HG02571 (cell line): ENCODE measurements around the gene TRIO.

Experiments
- ATAC-seq: cut with Tn5 transposase; IDR thresholded peaks from one replicate; pipeline ENCODE4 v1.9.1; 2021; ENCODE audit warnings: mild to moderate bottlenecking, moderate library complexity; ENCODE audit not compliant: unreplicated experiment

TRIO gene

GRCh38 chr5:14219800-14220512, 76.8 kb downstream of the TRIO start:
- ATAC-seq = no peak

GRCh38 chr5:14220642-14221041, 77.5 kb downstream of the TRIO start:
- no peak for ATAC-seq

GRCh38 chr5:14221732-14222131, 78.6 kb downstream of the TRIO start:
- no peak for ATAC-seq

- ATAC-seq = no peak
These were observed 79.1 kb downstream of the TRIO start for GRCh38 chr5:14222206-14222605.

GRCh38 chr5:14223372-14223771, 80.2 kb downstream of the TRIO start:
- no peak for ATAC-seq

GRCh38 chr5:14225173-14225834, 82.2 kb downstream of the TRIO start:
- peak; percentile 52 for ATAC-seq

- ATAC-seq = no peak
These were observed 83.0 kb downstream of the TRIO start for GRCh38 chr5:14226149-14226548.

GRCh38 chr5:14226554-14226953, 83.4 kb downstream of the TRIO start:
- no peak for ATAC-seq

GRCh38 chr5:14226992-14227391, 83.8 kb downstream of the TRIO start:
- ATAC-seq = no peak

- ATAC-seq = no peak
These were observed 84.4 kb downstream of the TRIO start for GRCh38 chr5:14227513-14227912.

GRCh38 chr5:14228219-14228618, 85.1 kb downstream of the TRIO start:
- ATAC-seq = no peak

GRCh38 chr5:14229181-14229580, 86.0 kb downstream of the TRIO start:
- no peak for ATAC-seq

- no peak for ATAC-seq
These were observed 86.6 kb downstream of the TRIO start for GRCh38 chr5:14229734-14230133.

GRCh38 chr5:14231156-14231555, 88.0 kb downstream of the TRIO start:
- ATAC-seq = no peak

- no peak for ATAC-seq
These were observed 88.7 kb downstream of the TRIO start for GRCh38 chr5:14231890-14232289.

- no peak for ATAC-seq
These were observed 91.1 kb downstream of the TRIO start for GRCh38 chr5:14234204-14234603.

GRCh38 chr5:14235872-14236271, 92.7 kb downstream of the TRIO start:
- ATAC-seq = no peak

- no peak for ATAC-seq
These were observed 93.6 kb downstream of the TRIO start for GRCh38 chr5:14236757-14237156.

GRCh38 chr5:14237317-14238086, 94.4 kb downstream of the TRIO start:
- ATAC-seq = no peak

GRCh38 chr5:14238272-14238671, 95.1 kb downstream of the TRIO start:
- no peak for ATAC-seq

- no peak for ATAC-seq
These were observed 96.3 kb downstream of the TRIO start for GRCh38 chr5:14239404-14239803.

GRCh38 chr5:14239951-14240350, 96.8 kb downstream of the TRIO start:
- no peak for ATAC-seq
